ENCODE data around the gene ASH1L.
"Not testable (repeated sequence)": the region's sequence is repeated elsewhere in the genome, so short reads cannot be mapped to it uniquely, and the experiment has no call there.

The ASH1L gene

DNA sequence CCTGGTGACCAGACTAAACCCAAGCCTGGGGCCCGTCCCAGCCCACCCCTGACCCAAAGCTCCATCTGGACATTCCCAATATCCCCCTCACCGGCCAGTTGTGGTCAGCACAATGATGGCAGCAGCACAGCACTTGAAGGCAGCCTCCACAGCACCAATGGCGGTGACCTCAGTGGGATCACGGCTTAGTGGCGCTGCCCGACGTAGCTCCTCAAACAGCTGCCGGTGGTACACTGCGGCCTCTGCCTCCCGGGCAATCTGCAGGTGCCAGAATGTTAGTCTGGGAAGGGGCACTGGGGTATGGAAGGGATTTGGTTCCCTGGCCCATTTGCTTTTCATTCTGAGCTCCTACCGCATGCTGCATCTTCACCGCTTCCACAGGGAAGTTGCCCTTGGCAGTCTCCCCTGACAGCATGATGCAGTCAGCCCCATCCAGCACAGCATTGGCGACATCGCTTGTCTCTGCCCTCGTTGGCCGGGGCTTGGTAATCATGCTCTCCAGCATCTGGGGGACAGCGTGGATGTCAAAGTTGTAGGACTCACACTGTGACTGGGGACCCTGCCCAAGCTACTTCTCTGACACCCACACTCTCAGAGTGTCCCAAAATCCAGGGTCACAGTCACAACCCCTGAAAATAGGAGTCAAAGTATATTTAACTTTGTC, 269.4 kb downstream of the ASH1L start:
- Histone ChIP-seq H3K36me3 (ENCODE audit: insufficient read depth, low read length) (peaks cover 7% of the 10 kb centered on the region), H2AFZ (ENCODE audit: low read depth, low read length) (no peak overlapping the region), H3K4me3 (ENCODE audit: low read length) (no peak overlapping the region), H3K27me3 (ENCODE audit: insufficient read depth, low read length) (peaks cover 22% of the 10 kb centered on the region), H3K9me3 (ENCODE audit: low read length) (peaks cover 15% of the 10 kb centered on the region), H3K4me1 (ENCODE audit: insufficient read depth, low read length) (peaks cover 7% of the 10 kb centered on the region)

DNA sequence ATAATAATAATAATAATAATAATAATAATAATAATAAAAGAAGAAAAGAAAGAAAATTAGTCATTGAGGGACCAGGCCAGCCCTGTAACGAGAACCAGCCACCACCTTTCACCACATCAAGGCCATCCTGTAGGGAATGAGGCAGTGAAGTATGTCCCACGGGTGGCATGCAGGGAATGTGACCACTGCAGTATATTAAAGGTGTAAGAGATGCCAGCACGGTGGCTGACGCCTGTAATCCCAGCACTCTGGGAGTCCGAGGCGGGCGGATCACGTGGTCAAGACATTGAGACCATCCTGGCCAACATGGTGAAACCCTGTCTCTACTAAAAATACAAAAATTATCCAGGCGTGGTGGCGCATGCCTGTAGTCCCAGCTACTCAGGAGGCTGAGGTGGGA, 271.6 kb downstream of the ASH1L start:
- H3K36me3 ChIP-seq (ENCODE audit: insufficient read depth, low read length), result peaks cover 19% of the 10 kb centered on the region
- not testable (repeated sequence) for H3K4me3 ChIP-seq (ENCODE audit: low read length); H2AFZ ChIP-seq (ENCODE audit: low read depth, low read length); H3K4me1 ChIP-seq (ENCODE audit: insufficient read depth, low read length)
- H3K27me3 ChIP-seq (ENCODE audit: insufficient read depth, low read length), result peaks cover 22% of the 10 kb centered on the region
- peaks cover 15% of the 10 kb centered on the region for H3K9me3 ChIP-seq (ENCODE audit: low read length)

DNA sequence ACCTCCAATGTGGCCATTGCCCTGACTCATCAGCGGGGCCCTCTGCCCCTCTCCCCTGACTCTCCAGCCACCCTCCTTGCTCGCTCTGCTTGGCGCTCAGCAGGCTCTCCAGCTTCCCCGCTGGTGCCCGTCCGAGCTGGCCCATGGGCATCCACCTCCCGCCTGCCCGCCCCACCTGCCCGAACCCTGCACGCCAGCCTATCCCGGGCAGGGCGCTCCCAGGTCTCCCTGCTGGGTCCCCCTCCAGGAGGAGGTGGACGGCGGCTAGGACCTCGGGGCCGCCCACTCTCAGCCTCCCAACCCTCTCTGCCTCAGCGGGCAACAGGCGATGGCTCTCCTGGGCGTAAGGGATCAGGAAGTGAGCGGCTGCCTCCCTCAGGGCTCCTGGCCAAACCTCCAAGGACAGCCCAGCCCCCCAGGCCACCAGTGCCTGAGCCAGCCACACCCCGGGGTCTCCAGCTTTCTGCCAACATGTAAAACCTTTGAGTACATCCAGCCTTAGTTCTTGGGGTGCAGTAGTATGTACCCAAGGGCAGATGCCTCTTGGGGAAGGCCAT, 274.5 kb downstream of the ASH1L start:
- no peak overlapping the region for H3K4me3 ChIP-seq (ENCODE audit: low read length)
- no peak overlapping the region for H2AFZ ChIP-seq (ENCODE audit: low read depth, low read length)
- no peaks in the 10 kb centered on the region for H3K27me3 ChIP-seq (ENCODE audit: insufficient read depth, low read length)
- H3K4me1 ChIP-seq (ENCODE audit: insufficient read depth, low read length), result no peaks in the 10 kb centered on the region
- peaks cover 39% of the 10 kb centered on the region for H3K36me3 ChIP-seq (ENCODE audit: insufficient read depth, low read length)
- no peaks in the 10 kb centered on the region for H3K9me3 ChIP-seq (ENCODE audit: low read length)

DNA sequence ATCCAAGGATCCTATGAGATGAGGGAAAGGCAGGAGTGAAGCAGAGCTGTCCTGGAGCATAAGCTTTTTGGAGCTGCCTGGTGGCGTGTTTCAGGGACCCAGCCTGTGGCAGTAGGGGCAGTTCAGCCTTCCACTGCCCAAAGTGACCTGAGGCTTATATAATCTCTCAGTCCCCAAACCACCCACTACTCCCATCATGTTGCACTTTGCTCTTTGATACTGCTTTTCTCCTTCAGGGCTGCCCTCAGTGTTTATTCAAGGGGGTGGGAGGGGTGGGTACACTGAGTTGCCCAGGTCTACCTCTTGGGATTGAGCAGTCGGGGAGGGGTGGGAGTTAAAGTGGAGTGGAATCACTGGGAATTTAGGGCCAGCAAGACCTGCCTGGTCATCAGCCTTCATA, 276.1 kb downstream of the ASH1L start:
- H2AFZ ChIP-seq (ENCODE audit: low read depth, low read length), result no peak overlapping the region
- peaks cover 49% of the 10 kb centered on the region for H3K36me3 ChIP-seq (ENCODE audit: insufficient read depth, low read length)
- H3K27me3 ChIP-seq (ENCODE audit: insufficient read depth, low read length), result no peaks in the 10 kb centered on the region
- no peaks in the 10 kb centered on the region for H3K4me1 ChIP-seq (ENCODE audit: insufficient read depth, low read length)
- no peak overlapping the region for H3K4me3 ChIP-seq (ENCODE audit: low read length)
- no peaks in the 10 kb centered on the region for H3K9me3 ChIP-seq (ENCODE audit: low read length)

DNA sequence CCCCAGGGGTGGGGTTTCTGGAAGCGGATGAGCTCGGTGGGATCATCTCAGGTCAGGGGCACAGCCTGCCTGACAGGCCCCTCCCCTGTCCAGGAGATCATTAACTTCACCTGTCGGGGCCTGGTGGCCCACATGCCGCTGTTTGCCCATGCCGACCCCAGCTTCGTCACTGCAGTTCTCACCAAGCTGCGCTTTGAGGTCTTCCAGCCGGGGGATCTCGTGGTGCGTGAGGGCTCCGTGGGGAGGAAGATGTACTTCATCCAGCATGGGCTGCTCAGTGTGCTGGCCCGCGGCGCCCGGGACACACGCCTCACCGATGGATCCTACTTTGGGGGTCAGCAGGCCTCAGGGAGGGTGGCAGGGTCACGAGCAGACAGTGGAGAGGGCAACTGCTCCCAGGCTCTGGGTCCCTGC, 277.0 kb downstream of the ASH1L start:
- Histone ChIP-seq H3K27me3 (ENCODE audit: insufficient read depth, low read length) (no peaks in the 10 kb centered on the region), H3K4me3 (ENCODE audit: low read length) (no peak overlapping the region)

More for the DNA sequence above, 277.0 kb downstream of the ASH1L start:
- H3K36me3 ChIP-seq (ENCODE audit: insufficient read depth, low read length), result peaks cover 49% of the 10 kb centered on the region
- no peaks in the 10 kb centered on the region for H3K9me3 ChIP-seq (ENCODE audit: low read length)
- H2AFZ ChIP-seq (ENCODE audit: low read depth, low read length), result no peak overlapping the region
- no peaks in the 10 kb centered on the region for H3K4me1 ChIP-seq (ENCODE audit: insufficient read depth, low read length)
